K562 treated with DMSO at 1 percent for 48 hours (cell line): Measurements from ENCODE around the gene CTIF. TPM values are rescaled to one million over a fixed set of nuclear protein-coding genes. Genes with fewer than 3 reads are reported as not detected.

Experiments
- total RNA-seq: library from RNA; unstranded; fragments of 300-600 nt; gene quantifications from 2 replicates; pipeline ENCODE4 v1.2.3, GENCODE V29; 2022; ENCODE audit warnings: low replicate concordance; ENCODE audit errors: extremely low read depth

The CTIF gene
- not detected in 2 replicates for total RNA-seq

DNA sequence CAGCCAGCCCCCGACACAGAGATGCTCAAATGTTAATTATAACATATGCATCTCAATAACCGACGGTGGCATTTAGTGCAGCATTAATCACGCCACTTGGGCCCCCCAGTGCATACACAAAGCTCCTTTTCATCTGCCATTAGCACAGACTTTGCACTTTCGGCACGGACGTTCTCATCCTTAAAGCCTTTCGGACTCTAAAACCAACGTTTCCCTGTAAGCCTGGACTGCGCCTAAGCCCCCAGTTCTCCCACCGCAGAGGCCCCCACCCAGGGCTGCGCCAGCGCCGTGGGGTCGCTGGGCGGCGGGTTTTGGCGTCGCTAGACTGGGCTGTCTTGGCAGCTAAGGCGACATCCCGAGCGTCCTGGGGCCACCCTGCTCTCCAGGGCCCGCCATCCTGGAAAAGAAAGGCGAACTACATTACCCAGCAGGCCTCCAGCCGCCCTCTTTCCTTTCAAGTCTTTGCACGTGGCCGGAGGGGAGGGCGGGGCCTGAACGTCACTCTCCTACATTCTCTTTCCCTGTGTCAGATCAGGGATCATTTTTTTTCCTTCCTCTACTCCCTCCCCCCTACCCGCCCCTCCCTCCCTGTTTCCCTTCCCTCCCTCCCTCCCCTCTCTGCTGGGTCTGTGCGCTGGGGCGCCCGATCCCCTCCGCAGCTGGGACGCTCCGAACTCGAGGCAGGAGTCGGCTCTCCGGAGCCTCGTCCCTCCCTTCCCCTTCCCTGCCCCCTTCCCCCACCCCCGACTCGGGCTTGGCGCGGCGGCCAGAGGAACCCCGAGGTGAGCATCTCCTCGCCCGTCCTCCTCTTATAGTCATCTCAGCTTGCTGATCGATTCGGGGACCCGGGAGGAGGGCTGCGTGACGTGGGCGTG lies at the start of gene CTIF:
CTIF (plus strand) TSS at position 501 of the 875 bp plus-strand sequence. CDS start 80,535 bp downstream, outside the sequence.

Other genes with a start within 250 kb of the CTIF start
- not detected in 2 replicates for gene ZBTB7C, start 129.6 kb upstream of the CTIF start, total RNA-seq